Measurements from ENCODE around the gene M1AP.

M1AP gene

DNA sequence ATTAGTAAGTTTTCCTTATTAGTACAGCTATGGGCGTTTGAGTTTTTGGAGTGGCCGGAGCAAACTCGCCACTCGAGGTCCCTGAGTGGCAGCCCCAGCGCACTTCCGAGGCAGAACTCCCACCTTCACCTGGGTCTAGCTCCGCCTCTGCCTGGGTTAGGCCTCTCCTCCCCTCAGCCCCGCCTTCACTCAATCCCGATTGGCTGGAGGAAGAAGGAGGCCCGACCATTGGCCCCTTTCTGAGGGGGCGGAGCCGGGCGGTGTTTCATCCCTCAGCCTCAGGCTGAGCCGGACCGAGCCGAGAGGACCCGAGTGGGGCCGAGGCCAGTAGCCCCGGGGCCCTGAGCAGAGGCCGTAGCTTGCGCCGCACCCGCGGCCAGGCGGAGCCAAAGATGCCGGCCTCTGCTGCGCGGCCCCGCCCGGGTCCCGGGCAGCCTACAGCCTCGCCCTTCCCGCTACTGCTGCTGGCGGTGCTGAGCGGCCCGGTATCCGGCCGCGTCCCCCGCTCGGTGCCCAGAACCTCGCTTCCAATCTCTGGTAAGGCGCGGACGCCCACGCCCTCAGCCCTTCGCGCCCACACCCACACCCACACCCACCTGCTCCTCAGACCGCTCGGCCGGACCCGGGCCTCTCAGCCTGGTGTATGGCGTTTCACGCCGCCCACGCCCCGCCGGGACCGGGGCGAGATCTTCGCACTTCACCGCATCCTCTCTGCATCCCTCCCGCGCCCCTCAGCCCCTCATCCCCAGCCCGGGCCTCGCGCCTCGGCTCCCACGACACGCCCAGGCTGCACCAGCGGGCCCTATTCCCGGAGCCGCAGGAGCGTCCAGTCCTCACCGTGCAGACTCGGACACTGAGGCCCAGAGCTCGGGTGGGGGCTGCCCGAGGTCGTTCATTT, 6.1 kb upstream of the M1AP start, which contains the start of gene SEMA4F:
Gene SEMA4F (plus strand): TSS at position 263 of the 898 bp plus-strand sequence. CDS start 130 bp downstream, at position 393.
- no peaks in the 10 kb centered on the region for H3K27me3 ChIP-seq (ENCODE audit: insufficient read depth, low read length, poor library complexity)
- ATAC-seq (ENCODE audit: insufficient read depth, low read depth), result peak; percentile 100
- H3K4me1 ChIP-seq (ENCODE audit: insufficient read depth, low read length), result peaks cover 20% of the 10 kb centered on the region
- 0 out of 2 replicates have a peak within 1 kb of the TSS, but pooled peaks have one; percentile 48 for H3K27ac ChIP-seq (ENCODE audit: low read length)
- H3K4me2 ChIP-seq (ENCODE audit: insufficient read depth, low read length), result peak within 1 kb of the TSS; percentile 97
- H3K9me3 ChIP-seq (ENCODE audit: insufficient read depth, low read length, severe bottlenecking), result no peaks in the 10 kb centered on the region
- H3K36me3 ChIP-seq (ENCODE audit: insufficient read depth, low read length), result no peaks in the 10 kb centered on the region
- H3K9ac ChIP-seq (ENCODE audit: low read depth, low read length), result peak within 1 kb of the TSS; percentile 60
- H2AFZ ChIP-seq (ENCODE audit: low read depth, low read length), result peak within 1 kb of the TSS; percentile 88
- TF ChIP-seq, protein P1, sequence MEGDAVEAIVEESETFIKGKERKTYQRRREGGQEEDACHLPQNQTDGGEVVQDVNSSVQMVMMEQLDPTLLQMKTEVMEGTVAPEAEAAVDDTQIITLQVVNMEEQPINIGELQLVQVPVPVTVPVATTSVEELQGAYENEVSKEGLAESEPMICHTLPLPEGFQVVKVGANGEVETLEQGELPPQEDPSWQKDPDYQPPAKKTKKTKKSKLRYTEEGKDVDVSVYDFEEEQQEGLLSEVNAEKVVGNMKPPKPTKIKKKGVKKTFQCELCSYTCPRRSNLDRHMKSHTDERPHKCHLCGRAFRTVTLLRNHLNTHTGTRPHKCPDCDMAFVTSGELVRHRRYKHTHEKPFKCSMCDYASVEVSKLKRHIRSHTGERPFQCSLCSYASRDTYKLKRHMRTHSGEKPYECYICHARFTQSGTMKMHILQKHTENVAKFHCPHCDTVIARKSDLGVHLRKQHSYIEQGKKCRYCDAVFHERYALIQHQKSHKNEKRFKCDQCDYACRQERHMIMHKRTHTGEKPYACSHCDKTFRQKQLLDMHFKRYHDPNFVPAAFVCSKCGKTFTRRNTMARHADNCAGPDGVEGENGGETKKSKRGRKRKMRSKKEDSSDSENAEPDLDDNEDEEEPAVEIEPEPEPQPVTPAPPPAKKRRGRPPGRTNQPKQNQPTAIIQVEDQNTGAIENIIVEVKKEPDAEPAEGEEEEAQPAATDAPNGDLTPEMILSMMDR (IDR thresholded peaks at IDR 0.05; ENCODE audit: borderline replicate concordance, extremely low read depth, low read length, poor library complexity, severe bottlenecking), result no peak
- TF ChIP-seq EZH2 (IDR thresholded peaks at IDR 0.05; ENCODE audit: borderline replicate concordance, low read depth, low read length, severe bottlenecking), result no peak
- H3K79me2 ChIP-seq (ENCODE audit: insufficient read depth, low read length), result no peaks in the 10 kb centered on the region
- H4K20me1 ChIP-seq (ENCODE audit: insufficient read depth, low read length), result no peaks in the 10 kb centered on the region
- peak; percentile 95 for DNase-seq
- H3K4me3 ChIP-seq (ENCODE audit: low read depth in 1 of 2, low read length in 2 of 2), result peak within 1 kb of the TSS; percentile 43 to 77; a peak in 3 of 4 replicates

DNA sequence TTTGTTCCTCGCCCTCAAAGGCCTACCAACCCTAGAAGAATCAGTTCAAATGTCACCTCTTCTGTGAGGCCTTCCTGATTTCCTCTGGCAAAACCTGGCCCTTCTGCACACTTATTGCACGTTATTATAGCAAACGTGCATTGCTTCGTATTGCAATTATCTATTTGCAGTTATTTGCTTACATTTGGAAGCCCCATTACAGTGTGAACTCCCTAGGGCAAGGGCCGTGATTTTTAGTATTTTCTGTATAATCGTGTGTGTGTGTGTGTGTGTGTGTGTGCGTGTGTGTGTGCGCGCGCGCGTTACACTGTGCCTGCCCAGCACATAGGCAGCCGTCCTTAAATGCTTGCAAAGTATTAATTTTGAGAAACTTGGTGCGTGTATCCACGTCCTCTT, 5.5 kb upstream of the M1AP start:
- H3K27ac ChIP-seq (ENCODE audit: low read length), result no peak overlapping the region
- peak overlapping the region; percentile 60 for H3K9ac ChIP-seq (ENCODE audit: low read depth, low read length)
- no peaks in the 10 kb centered on the region for H3K36me3 ChIP-seq (ENCODE audit: insufficient read depth, low read length)
- ATAC-seq (ENCODE audit: insufficient read depth, low read depth) (peak; percentile 29), DNase-seq (no peak)
- peak overlapping the region; percentile 88 for H2AFZ ChIP-seq (ENCODE audit: low read depth, low read length)
- peak overlapping the region; percentile 97 for H3K4me2 ChIP-seq (ENCODE audit: insufficient read depth, low read length)
- no peaks in the 10 kb centered on the region for H3K9me3 ChIP-seq (ENCODE audit: insufficient read depth, low read length, severe bottlenecking)
- H4K20me1 ChIP-seq (ENCODE audit: insufficient read depth, low read length), result no peaks in the 10 kb centered on the region
- H3K4me1 ChIP-seq (ENCODE audit: insufficient read depth, low read length), result peaks cover 20% of the 10 kb centered on the region
- H3K79me2 ChIP-seq (ENCODE audit: insufficient read depth, low read length), result no peaks in the 10 kb centered on the region
- H3K4me3 ChIP-seq (ENCODE audit: low read depth in 1 of 2, low read length in 2 of 2), result peak overlapping the region; percentile 43 to 77; a peak in 3 of 4 replicates
- H3K27me3 ChIP-seq (ENCODE audit: insufficient read depth, low read length, poor library complexity), result no peaks in the 10 kb centered on the region
- TF ChIP-seq, protein P1 (IDR thresholded peaks at IDR 0.05; ENCODE audit: borderline replicate concordance, extremely low read depth, low read length, poor library complexity, severe bottlenecking), result no peak
- TF ChIP-seq EZH2 (IDR thresholded peaks at IDR 0.05; ENCODE audit: borderline replicate concordance, low read depth, low read length, severe bottlenecking), result no peak

DNA sequence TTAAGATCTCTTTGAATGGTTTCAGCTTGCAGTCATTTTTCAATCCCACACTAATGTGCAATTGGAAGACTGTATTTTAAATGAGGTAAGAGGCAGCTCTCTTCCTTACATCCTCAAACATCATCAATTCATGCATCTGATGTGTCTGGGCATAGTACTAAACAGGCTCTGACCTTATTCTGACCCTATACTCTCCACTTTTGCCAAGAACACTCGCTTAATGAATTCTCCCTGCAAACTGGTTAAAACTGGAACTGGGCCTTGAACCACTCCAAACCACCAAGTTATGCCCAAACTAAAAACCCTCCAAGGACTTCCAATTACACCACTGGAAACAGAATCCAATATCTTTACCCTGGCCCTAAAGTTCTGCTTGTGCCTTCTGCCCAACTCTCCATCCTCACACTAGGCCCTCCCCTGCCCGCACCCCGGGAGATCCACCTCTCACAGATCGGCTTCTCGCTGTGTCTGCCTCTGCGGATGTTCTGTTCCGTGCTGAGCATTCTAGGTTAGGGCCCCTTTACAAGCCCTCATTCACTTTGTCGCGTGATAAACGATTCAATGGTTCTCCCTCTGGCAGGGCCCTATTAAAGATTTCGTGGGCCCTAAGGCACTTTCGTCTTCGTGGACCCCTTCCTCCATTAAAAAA, 1.2 kb downstream of the M1AP start:
- Histone ChIP-seq H3K9ac (ENCODE audit: low read depth, low read length) (no peak overlapping the region), H3K4me3 (ENCODE audit: low read depth in 1 of 2, low read length in 2 of 2) (no peak overlapping the region), H2AFZ (ENCODE audit: low read depth, low read length) (no peak overlapping the region), H3K4me2 (ENCODE audit: insufficient read depth, low read length) (no peak overlapping the region), H3K79me2 (ENCODE audit: insufficient read depth, low read length) (no peaks in the 10 kb centered on the region), H4K20me1 (ENCODE audit: insufficient read depth, low read length) (no peaks in the 10 kb centered on the region), H3K27me3 (ENCODE audit: insufficient read depth, low read length, poor library complexity) (no peaks in the 10 kb centered on the region), H3K9me3 (ENCODE audit: insufficient read depth, low read length, severe bottlenecking) (no peaks in the 10 kb centered on the region), H3K36me3 (ENCODE audit: insufficient read depth, low read length) (no peaks in the 10 kb centered on the region), H3K27ac (ENCODE audit: low read length) (no peak overlapping the region), H3K4me1 (ENCODE audit: insufficient read depth, low read length) (no peaks in the 10 kb centered on the region)
- DNase-seq (no peak), ATAC-seq (ENCODE audit: insufficient read depth, low read depth) (no peak)
- TF ChIP-seq, protein P1 (IDR thresholded peaks at IDR 0.05; ENCODE audit: borderline replicate concordance, extremely low read depth, low read length, poor library complexity, severe bottlenecking), result no peak
- TF ChIP-seq EZH2 (IDR thresholded peaks at IDR 0.05; ENCODE audit: borderline replicate concordance, low read depth, low read length, severe bottlenecking), result no peak

All from DND-41 (cell line).